ENCODE measurements around the gene OGT. TPM values are rescaled to one million over a fixed set of nuclear protein-coding genes. Genes with fewer than 3 reads are reported as not detected.
"Not testable (repeated sequence)": the region's sequence is repeated elsewhere in the genome, so short reads cannot be mapped to it uniquely, and the experiment has no call there.

Gene OGT
- total and polyA plus RNA-seq, 2 donors from 2014 or later = 32.2 to 147 TPM

DNA sequence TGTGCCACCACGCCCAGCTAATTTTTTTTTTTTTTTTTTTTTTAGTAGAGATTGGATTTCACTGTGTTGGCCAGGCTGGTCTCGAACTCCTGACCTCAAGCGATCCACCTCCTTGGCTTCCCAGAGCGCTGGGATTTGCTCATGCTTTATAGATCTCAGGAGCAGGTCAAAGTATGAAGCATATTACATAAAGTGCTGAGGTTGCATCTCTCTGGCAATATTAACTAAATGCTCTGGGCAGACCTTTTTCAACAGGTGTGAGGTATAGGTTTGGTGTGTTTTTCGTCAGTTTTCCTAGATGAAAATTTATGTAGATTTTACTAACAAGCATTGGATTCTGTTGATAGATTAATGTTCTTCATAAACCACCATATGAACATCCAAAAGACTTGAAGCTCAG, 26.0 kb downstream of the OGT start:
- intact Hi-C loops (cut with DNase I) = no loop called here
- H3K36me3 ChIP-seq (ENCODE audit: control insufficient read depth in 2 of 3, insufficient read depth in 3 of 3, low read length in 3 of 3) = peaks cover 13 to 40% (median 16%) of the 10 kb centered on the region in 3 donors

DNA sequence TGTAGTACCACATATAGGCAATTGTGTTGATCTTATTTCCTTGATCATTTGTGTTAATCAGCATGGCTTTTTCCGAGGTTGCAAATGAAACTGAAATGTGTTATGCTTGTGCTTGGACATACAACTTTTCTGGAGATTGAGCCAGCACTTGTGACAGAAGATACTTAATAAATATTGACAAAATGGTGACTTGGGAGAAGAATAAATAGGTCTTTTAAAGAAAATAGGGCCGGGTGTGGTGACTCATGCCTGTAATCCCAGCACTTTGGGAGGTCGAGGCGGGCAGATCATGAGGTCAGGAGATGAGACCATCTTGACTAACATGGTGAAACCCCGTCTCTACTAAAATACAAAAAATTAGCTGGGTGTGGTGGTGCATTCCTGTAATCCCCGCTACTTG, 26.9 kb downstream of the OGT start:
- intact Hi-C loops (cut with DNase I); FAIRE-seq; H3K27ac ChIP-seq (ENCODE audit: low read depth in 2 of 2, low read length in 2 of 2); H3K9me3 ChIP-seq (ENCODE audit: control insufficient read depth in 2 of 3, insufficient read depth in 1 of 3, low read length in 3 of 3); H3K4me1 ChIP-seq (ENCODE audit: control insufficient read depth in 2 of 3, insufficient read depth in 2 of 3, low read depth in 1 of 3, low read length in 3 of 3); H3K27me3 ChIP-seq (ENCODE audit: control insufficient read depth, insufficient read depth, low read length); H3K9ac ChIP-seq (ENCODE audit: low read length in 3 of 3); DNase-seq; H3K4me3 ChIP-seq (ENCODE audit: low read length in 3 of 3): not testable (repeated sequence)
- H3K36me3 ChIP-seq (ENCODE audit: control insufficient read depth in 2 of 3, insufficient read depth in 3 of 3, low read length in 3 of 3) = peaks cover 17 to 47% (median 19%) of the 10 kb centered on the region in 3 donors

More for the DNA sequence above, 26.0 kb downstream of the OGT start:
- DNase-seq = no peak
- H3K4me1 ChIP-seq (ENCODE audit: control insufficient read depth in 2 of 3, insufficient read depth in 2 of 3, low read depth in 1 of 3, low read length in 3 of 3) = peaks cover 0 to 5% (median 0%) of the 10 kb centered on the region in 3 donors
- no peak overlapping the region for H3K27ac ChIP-seq (ENCODE audit: low read depth in 2 of 2, low read length in 2 of 2)
- H3K9ac ChIP-seq (ENCODE audit: low read length in 3 of 3) = no peak overlapping the region
- no peaks in the 10 kb centered on the region for H3K27me3 ChIP-seq (ENCODE audit: control insufficient read depth, insufficient read depth, low read length)
- TF ChIP-seq, protein P1, sequence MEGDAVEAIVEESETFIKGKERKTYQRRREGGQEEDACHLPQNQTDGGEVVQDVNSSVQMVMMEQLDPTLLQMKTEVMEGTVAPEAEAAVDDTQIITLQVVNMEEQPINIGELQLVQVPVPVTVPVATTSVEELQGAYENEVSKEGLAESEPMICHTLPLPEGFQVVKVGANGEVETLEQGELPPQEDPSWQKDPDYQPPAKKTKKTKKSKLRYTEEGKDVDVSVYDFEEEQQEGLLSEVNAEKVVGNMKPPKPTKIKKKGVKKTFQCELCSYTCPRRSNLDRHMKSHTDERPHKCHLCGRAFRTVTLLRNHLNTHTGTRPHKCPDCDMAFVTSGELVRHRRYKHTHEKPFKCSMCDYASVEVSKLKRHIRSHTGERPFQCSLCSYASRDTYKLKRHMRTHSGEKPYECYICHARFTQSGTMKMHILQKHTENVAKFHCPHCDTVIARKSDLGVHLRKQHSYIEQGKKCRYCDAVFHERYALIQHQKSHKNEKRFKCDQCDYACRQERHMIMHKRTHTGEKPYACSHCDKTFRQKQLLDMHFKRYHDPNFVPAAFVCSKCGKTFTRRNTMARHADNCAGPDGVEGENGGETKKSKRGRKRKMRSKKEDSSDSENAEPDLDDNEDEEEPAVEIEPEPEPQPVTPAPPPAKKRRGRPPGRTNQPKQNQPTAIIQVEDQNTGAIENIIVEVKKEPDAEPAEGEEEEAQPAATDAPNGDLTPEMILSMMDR (IDR thresholded peaks at IDR 0.05; ENCODE audit: borderline replicate concordance, extremely low read depth, insufficient read depth) = no peak
- H3K4me3 ChIP-seq (ENCODE audit: low read length in 3 of 3) = no peak overlapping the region
- no peak for FAIRE-seq
- H3K9me3 ChIP-seq (ENCODE audit: control insufficient read depth in 2 of 3, insufficient read depth in 1 of 3, low read length in 3 of 3) = no peaks in the 10 kb centered on the region

DNA sequence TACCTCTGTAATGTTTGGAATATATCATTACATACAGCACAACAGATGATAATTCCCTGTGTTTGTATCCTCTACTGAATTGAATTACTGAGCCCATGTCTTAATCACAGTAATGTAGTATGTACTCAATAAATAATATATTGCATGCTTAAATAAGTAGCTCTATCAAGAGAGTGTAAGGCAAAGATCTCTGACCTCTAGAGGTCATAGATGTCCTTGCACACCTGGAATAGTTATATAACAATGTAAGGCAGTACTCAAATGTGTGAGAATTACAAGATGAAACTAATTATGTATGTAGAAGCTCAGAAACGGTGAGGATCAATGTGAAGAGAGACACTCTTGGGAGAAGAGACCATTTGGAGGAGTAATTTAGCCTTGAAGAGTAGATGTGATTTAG, 31.0 kb downstream of the OGT start:
- peaks cover 17 to 54% (median 21%) of the 10 kb centered on the region in 3 donors for H3K36me3 ChIP-seq (ENCODE audit: control insufficient read depth in 2 of 3, insufficient read depth in 3 of 3, low read length in 3 of 3)
- H3K27me3 ChIP-seq (ENCODE audit: control insufficient read depth, insufficient read depth, low read length) = no peaks in the 10 kb centered on the region
- H3K27ac ChIP-seq (ENCODE audit: low read depth in 2 of 2, low read length in 2 of 2) = no peak overlapping the region
- no peaks in the 10 kb centered on the region for H3K9me3 ChIP-seq (ENCODE audit: control insufficient read depth in 2 of 3, insufficient read depth in 1 of 3, low read length in 3 of 3)
- H3K9ac ChIP-seq (ENCODE audit: low read length in 3 of 3) = no peak overlapping the region
- intact Hi-C loops (cut with DNase I) = no loop called here
- FAIRE-seq (no peak), DNase-seq (no peak)
- H3K4me3 ChIP-seq (ENCODE audit: low read length in 3 of 3) = no peak overlapping the region
- no peaks in the 10 kb centered on the region for H3K4me1 ChIP-seq (ENCODE audit: control insufficient read depth in 2 of 3, insufficient read depth in 2 of 3, low read depth in 1 of 3, low read length in 3 of 3)
- TF ChIP-seq, protein P1 (IDR thresholded peaks at IDR 0.05; ENCODE audit: borderline replicate concordance, extremely low read depth, insufficient read depth) = no peak

DNA sequence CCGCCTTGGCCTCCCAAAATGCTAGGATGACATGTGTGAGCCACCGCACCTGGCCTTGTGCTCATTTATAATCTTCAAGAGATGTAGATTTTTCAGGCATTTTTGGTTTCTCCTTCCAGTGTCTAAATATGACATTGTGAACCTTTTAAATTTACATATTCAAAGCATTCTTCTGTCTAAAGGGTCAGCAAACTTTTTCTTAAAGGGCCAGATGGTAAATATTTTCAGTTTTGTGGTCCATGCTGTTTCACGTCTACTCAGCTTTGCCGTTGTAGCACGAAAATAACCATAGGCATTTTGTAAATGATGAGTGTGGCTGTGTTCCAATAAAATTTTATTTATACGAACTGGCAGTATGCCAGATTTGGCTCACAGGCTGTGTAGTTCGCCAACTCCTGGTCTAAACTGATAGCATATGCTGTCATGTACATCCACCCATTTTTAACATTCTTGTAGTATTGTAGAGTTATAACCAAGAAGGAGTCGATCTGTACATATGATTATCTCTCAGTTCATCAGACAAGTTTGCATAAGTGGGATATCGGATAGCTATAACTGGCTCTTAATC, 32.7 kb downstream of the OGT start:
- Histone ChIP-seq H3K9ac (ENCODE audit: low read length in 3 of 3) (no peak overlapping the region), H3K4me3 (ENCODE audit: low read length in 3 of 3) (no peak overlapping the region), H3K9me3 (ENCODE audit: control insufficient read depth in 2 of 3, insufficient read depth in 1 of 3, low read length in 3 of 3) (no peaks in the 10 kb centered on the region), H3K4me1 (ENCODE audit: control insufficient read depth in 2 of 3, insufficient read depth in 2 of 3, low read depth in 1 of 3, low read length in 3 of 3) (no peaks in the 10 kb centered on the region), H3K27me3 (ENCODE audit: control insufficient read depth, insufficient read depth, low read length) (no peaks in the 10 kb centered on the region), H3K36me3 (ENCODE audit: control insufficient read depth in 2 of 3, insufficient read depth in 3 of 3, low read length in 3 of 3) (peaks cover 13 to 48% (median 21%) of the 10 kb centered on the region in 3 donors), H3K27ac (ENCODE audit: low read depth in 2 of 2, low read length in 2 of 2) (no peak overlapping the region)
- TF ChIP-seq, protein P1 (IDR thresholded peaks at IDR 0.05; ENCODE audit: borderline replicate concordance, extremely low read depth, insufficient read depth) = no peak
- DNase-seq (no peak), FAIRE-seq (no peak)
- intact Hi-C loops (cut with DNase I) = no loop called here

DNA sequence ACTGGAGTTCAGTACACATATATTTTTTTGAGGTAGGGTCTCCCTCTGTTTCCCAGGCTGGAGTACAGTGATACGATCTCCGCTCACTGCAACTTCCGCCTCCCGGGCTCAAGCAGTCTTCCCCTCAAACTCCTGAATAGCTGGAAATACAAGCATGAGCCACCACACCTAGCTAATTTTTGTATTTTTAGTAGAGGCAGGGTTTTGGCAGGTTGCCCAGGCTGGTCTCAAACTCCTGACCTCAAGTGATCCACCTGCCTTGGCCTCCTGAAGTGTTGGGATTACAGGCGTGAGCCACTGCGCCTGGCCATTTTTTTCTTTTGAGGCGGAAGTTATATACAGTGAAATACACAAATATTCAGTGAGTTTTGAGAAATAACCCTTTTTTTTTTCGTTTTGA, 38.5 kb downstream of the OGT start:
- H3K9me3 ChIP-seq (ENCODE audit: control insufficient read depth in 2 of 3, insufficient read depth in 1 of 3, low read length in 3 of 3); DNase-seq; H3K27ac ChIP-seq (ENCODE audit: low read depth in 2 of 2, low read length in 2 of 2); H3K4me1 ChIP-seq (ENCODE audit: control insufficient read depth in 2 of 3, insufficient read depth in 2 of 3, low read depth in 1 of 3, low read length in 3 of 3); intact Hi-C loops (cut with DNase I); H3K9ac ChIP-seq (ENCODE audit: low read length in 3 of 3); H3K4me3 ChIP-seq (ENCODE audit: low read length in 3 of 3); FAIRE-seq; H3K27me3 ChIP-seq (ENCODE audit: control insufficient read depth, insufficient read depth, low read length): not testable (repeated sequence)
- H3K36me3 ChIP-seq (ENCODE audit: control insufficient read depth in 2 of 3, insufficient read depth in 3 of 3, low read length in 3 of 3) = peaks cover 0 to 28% (median 8%) of the 10 kb centered on the region in 3 donors

Data from kidney (tissue), 14 donors.